Right cardiac atrium (tissue), 5 donors: Measurements from ENCODE around the gene CAMKMT. TPM values are rescaled to one million over a fixed set of nuclear protein-coding genes. Genes with fewer than 3 reads are reported as not detected.

Experiments used
- ATAC-seq, 2 donors: fragments of 200-7000 bp; cut with Tn5 transposase; one replicate each; pipeline versions ENCODE4 v1.8.0 to v1.9.1; 2020; ENCODE audit warnings: moderate library complexity in 2 of 2, mild to moderate bottlenecking in 1 of 2
- DNase-seq, 3 donors: peaks; one replicate each; pipeline ENCODE4 v3.0.0-alpha.2; 2020
- H3K27ac ChIP-seq: one replicate; pipeline ENCODE4 v1.5.1; 2013; ENCODE audit warnings: mild to moderate bottlenecking, low read length, control low read depth, moderate library complexity
- H3K27me3 ChIP-seq: one replicate; pipeline ENCODE4 v1.6.1; 2013; ENCODE audit not compliant: control insufficient read depth, insufficient read depth
- H3K4me1 ChIP-seq: one replicate; pipeline ENCODE4 v1.6.1; 2013; ENCODE audit warnings: low read length; ENCODE audit not compliant: control insufficient read depth, insufficient read depth
- H3K4me3 ChIP-seq: one replicate; pipeline ENCODE4 v1.5.1; 2013; ENCODE audit warnings: low read length, control low read depth
- H3K9me3 ChIP-seq: one replicate; pipeline ENCODE4 v1.6.1; 2013; ENCODE audit warnings: low read length; ENCODE audit not compliant: control insufficient read depth
- whole genome bisulfite sequencing: extraction: QIAGEN DNeasy Blood & Tissue Kit; methylation state at CpG from one replicate; pipeline ENCODE4 v1.1.7; 2013; 5-methylcytosine and 5-hydroxymethylcytosine counted together
- intact Hi-C, 4 donors: fragments of 100-400 bp; cut with DNase I; formaldehyde crosslinking; loops; one replicate each; pipeline versions ENCODE4 v1.11.0 to v1.14.0; 2022 to 2023
- polyA plus RNA-seq: library from polyadenylated mRNA; stranded (reverse); fragments of 200-250 nt; gene quantifications from one replicate; pipeline ENCODE4 v1.2.3, GENCODE V29; 2013
- total RNA-seq, 4 donors: library from RNA; stranded (reverse); fragmentation: NEBNext Ultra II Directional; extraction: Animal tissue kit (Norgen Biotek cat#: 25700); gene quantifications; one replicate each; pipeline ENCODE4 v1.2.1, GENCODE V29; 2021
- donor health status: healthy with polysubstance abuse.
- donor health status: DM: no; HTN: yes; CAD: no.
- donor health status: DM: no; HTN: no; CAD: no.
- donor health status: DM: no; HTN: yes; CAD: no; lungs with severe emphysema.
- donor health status: DM: yes; HTN: yes; CAD: no.

The CAMKMT gene
- total and polyA plus RNA-seq, 5 donors = 4.6 to 6.3 (median 5.5) TPM

DNA sequence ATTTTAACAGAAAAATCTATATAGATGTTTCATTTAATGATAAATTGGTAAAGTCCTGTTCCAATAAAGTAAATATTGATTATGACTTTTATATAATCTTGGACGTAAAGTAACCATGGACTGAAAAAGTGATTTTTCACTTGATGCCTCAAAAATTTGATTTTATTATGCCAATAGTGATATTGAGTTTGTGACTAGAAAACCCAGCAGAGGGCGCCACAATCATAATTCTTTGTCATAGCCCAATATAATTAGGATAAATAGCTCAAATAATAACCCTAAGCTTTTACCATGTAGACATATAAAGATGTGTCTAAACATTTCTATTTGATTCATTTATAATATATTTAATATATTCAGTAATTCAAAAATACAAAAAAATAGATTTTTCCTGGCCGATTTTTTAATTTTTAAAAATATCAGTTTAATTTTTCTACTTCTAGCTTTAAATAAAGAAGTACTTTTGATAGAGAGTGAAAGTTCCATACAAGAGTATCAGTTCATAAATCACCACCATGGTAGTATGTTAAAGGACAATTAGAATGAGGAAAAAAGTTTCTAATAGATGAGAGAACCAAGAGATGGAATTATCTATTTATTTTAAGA lies 30.7 kb downstream of the CAMKMT start:
- ATAC-seq (no peak), DNase-seq (peak in 2 of 3 donors; percentile 33 to 60)
- H3K9me3 ChIP-seq = no peaks in the 10 kb centered on the region
- intact Hi-C loops = loop anchor here in 2 of 4 donors (10.0 kb wide), 1 partner anchor 562 kb away; no protein-coding TSS in a partner anchor
- H3K27ac ChIP-seq = no peak overlapping the region
- WGBS = 53% methylated on average over 3 of the region's 3 CpGs
- no peak overlapping the region for H3K4me3 ChIP-seq
- H3K27me3 ChIP-seq = no peaks in the 10 kb centered on the region
- H3K4me1 ChIP-seq = no peaks in the 10 kb centered on the region

DNA sequence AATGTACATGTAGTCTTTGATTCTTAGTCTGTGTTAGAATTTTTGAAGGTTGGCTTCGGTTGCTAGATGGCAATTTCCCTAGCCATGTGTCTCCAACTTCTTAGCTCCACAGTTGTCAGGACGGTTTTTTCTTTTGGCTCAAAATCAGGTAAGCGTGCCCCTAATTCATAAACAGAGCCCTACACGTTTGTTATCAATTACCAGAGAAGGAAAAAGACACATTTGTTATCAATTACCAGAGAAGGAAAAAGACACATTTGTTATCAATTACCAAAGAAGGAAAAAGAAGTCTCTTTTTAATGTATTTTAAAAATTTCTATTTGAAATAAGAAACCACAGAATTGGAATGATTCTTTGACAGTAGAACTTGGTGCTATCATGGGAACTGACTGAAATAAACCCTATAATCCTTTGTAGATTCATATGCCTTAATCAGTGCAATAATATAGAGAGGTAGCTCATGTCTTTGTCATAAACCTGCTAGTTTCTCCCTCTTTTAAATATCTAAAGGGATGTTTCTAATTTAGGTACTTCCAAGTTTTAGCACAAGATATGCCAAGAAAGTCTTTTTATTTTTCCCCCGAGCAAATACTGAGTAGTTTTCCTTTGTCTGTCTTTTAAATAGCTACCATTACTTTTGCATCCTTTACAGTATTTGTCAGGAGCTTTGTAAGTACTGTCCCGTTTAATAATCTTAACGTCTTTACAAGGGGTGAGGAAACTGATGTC lies 35.9 kb downstream of the CAMKMT start:
- Histone ChIP-seq H3K9me3 (no peaks in the 10 kb centered on the region), H3K4me3 (no peak overlapping the region), H3K27ac (no peak overlapping the region), H3K27me3 (no peaks in the 10 kb centered on the region), H3K4me1 (no peaks in the 10 kb centered on the region)
- ATAC-seq = no peak
- no peak for DNase-seq
- intact Hi-C loops = loop anchor here in 2 of 4 donors (10.0 kb wide), 1 partner anchor 557 kb away; no protein-coding TSS in a partner anchor
- WGBS = 46% methylated on average over 7 of the region's 7 CpGs

DNA sequence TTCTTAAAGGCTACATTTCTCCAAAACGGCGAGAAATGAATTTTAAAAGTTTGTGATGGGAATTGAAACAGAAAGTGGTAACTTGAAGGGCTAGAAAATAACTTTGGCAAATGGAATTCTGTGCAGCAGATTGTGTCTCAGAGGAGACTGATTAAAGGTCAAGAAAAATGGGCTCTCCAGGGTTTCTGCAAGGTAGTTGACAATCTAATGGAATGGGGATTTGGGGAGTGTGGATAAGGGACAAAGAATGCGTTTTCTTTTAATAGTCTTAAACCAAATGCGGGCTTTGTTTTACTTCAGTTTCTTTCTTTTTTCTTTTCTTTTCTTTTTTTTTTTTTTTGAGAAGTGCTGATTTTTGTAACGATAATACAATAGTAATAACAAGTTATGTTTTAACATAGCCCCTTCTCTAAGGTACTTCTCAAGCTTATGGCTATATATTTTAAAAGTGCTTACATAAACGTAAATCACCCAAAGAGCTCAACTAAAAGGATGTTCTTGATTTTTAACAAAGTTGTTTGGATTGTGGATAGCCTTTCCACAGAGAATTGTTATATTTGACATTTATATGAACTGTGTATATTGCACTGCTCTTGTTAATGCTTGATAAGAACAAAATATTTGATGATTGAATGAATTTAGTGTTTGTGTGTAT lies 36.6 kb downstream of the CAMKMT start:
- DNase-seq = no peak
- no peak for ATAC-seq
- H3K4me3 ChIP-seq = no peak overlapping the region
- WGBS = 82% methylated on average over 6 of the region's 6 CpGs
- intact Hi-C loops = loop anchor here in 2 of 4 donors (10.0 kb wide), 1 partner anchor 556 kb away; no protein-coding TSS in a partner anchor
- H3K4me1 ChIP-seq = no peaks in the 10 kb centered on the region
- no peak overlapping the region for H3K27ac ChIP-seq
- no peaks in the 10 kb centered on the region for H3K27me3 ChIP-seq
- H3K9me3 ChIP-seq = no peaks in the 10 kb centered on the region

DNA sequence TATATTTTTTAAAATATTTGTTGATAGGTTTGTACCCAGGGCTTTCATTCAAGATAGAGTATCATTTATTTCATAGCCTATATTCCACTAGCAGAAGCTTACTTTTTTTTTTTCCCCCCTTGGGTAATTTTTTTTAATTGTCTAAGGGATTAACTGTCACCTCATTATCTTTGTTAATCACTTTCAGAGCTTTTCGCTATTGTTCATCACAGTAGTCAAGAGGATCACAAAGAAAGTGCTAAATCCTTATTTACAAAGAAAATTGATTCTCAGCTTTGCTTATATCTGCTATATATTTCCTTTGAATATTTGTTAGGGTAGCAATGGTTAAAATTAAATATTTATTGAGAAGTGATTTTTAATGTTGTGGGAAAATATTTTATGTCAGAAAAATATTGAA lies 59.0 kb downstream of the CAMKMT start:
- Histone ChIP-seq H3K27me3 (no peaks in the 10 kb centered on the region), H3K4me1 (no peaks in the 10 kb centered on the region), H3K4me3 (no peak overlapping the region), H3K9me3 (no peaks in the 10 kb centered on the region), H3K27ac (no peak overlapping the region)
- intact Hi-C loops = no loop called here
- DNase-seq (no peak), ATAC-seq (no peak)
- 97% methylated on average over 1 of the region's 1 CpG for WGBS

DNA sequence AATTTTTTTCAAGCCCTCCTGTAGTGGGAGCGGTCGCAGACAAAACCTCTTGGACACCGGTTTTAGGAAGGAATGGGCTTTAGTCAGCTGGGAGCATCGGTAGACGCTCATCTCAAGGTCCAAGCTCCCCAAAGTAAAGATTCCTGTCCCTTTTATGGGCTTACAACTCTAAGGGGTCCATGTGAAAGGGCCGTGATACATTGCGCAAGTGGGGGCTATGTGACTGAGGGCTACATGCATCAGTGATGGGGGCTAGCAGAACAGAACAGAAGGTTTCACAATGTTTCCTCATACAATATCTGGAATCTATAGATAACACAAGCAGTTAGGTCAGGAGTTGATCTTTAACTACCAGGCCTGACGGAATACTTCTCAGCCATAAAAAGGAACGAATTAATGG lies 62.5 kb downstream of the CAMKMT start:
- intact Hi-C loops = no loop called here
- H3K27ac ChIP-seq = no peak overlapping the region
- no peaks in the 10 kb centered on the region for H3K27me3 ChIP-seq
- H3K4me3 ChIP-seq = no peak overlapping the region
- ATAC-seq = no peak
- H3K9me3 ChIP-seq = no peaks in the 10 kb centered on the region
- 95% methylated on average over 9 of the region's 9 CpGs for WGBS
- DNase-seq = no peak
- H3K4me1 ChIP-seq = no peaks in the 10 kb centered on the region

DNA sequence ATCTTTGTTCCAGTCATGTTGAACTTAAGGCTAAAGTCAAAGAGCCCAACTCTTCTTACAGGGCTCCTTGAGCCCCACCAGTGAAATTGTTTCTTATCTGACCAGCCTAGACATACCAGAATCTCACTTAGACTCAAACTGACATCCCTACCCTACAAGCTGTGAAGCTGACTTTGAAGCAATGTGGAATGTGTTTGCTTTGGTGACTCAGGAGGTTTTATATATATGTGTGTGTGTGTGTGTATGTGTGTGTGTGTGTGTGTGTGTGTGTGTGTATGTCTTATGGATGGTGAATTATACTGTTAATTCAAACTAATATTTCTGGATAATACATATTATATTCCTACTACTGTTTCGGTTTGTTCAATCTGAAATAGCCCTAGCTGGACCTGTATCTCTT lies 67.3 kb downstream of the CAMKMT start:
- intact Hi-C loops = no loop called here
- DNase-seq (no peak), ATAC-seq (no peak)
- peaks cover 2% of the 10 kb centered on the region for H3K4me1 ChIP-seq
- WGBS = 98% methylated on average over 1 of the region's 1 CpG
- H3K27ac ChIP-seq = no peak overlapping the region
- no peaks in the 10 kb centered on the region for H3K9me3 ChIP-seq
- H3K4me3 ChIP-seq = no peak overlapping the region
- H3K27me3 ChIP-seq = no peaks in the 10 kb centered on the region

DNA sequence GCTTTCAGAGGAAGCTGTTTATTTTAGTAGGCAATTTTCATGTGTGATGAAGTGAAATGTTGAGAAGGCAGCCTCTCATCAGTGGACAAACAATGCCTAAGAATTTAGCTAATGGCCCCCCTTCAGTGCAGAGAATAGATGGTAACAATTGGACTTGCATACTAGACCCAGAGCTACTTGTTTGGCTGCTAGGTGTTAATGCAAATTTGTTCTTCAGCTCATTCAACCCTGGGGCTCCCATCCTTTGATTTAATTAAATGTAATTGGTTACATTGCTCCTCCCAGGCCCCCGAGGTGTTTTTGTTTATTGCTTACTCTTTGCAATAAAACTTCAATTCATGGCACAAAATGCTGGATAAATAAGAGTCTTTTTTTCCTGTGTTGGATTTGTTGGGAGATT lies 68.6 kb downstream of the CAMKMT start:
- H3K9me3 ChIP-seq = no peaks in the 10 kb centered on the region
- intact Hi-C loops = no loop called here
- 65% methylated on average over 1 of the region's 1 CpG for WGBS

DNA sequence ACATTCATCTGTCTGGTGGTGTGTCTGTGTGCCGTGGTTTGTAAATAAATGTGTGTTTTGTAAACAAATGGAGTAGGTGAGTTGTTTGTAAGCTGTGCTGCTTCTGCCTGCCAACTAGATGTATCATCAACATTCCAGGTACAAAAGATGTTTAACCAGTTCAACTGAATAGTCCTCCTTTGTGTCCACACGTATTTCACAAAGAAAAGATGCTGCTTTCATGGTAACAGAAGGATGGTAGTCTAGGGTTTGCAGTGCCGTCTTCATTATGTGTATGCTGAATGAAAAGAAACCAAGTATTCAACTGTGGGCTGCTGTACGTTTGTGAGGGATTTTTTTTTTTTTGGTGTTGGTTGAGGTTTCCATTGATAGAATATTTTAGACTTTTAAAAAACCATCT lies 72.1 kb downstream of the CAMKMT start:
- no peak for DNase-seq
- Histone ChIP-seq H3K27me3 (no peaks in the 10 kb centered on the region), H3K4me1 (peaks cover 2% of the 10 kb centered on the region), H3K4me3 (no peak overlapping the region), H3K9me3 (no peaks in the 10 kb centered on the region), H3K27ac (no peak overlapping the region)
- WGBS = 79% methylated on average over 4 of the region's 4 CpGs
- intact Hi-C loops = no loop called here
- ATAC-seq = no peak

More for the DNA sequence above, 68.6 kb downstream of the CAMKMT start:
- DNase-seq (no peak), ATAC-seq (no peak)
- no peak overlapping the region for H3K27ac ChIP-seq
- H3K27me3 ChIP-seq = no peaks in the 10 kb centered on the region
- no peak overlapping the region for H3K4me3 ChIP-seq
- H3K4me1 ChIP-seq = peaks cover 2% of the 10 kb centered on the region

DNA sequence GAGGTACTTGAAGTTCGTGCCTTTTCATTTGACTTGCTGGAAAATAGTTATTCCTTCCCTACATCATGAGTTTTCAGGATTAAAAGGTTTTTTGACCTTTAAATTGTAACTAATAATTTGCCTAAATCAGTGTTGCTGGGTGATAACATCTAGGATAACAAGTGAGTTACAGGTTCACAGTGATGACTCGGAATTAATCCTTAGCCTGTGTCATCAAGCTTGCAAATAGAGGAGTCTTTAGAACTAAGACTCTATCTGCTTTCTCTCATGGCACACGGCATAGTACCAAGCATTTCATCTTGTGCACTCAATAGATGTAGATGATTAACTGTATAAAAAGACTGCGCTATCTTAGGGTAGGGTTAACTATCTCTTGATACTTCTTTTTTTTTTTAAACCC lies 79.5 kb downstream of the CAMKMT start:
- no peaks in the 10 kb centered on the region for H3K9me3 ChIP-seq
- 93% methylated on average over 4 of the region's 4 CpGs for WGBS
- intact Hi-C loops = no loop called here
- no peak overlapping the region for H3K4me3 ChIP-seq
- H3K27me3 ChIP-seq = no peaks in the 10 kb centered on the region
- H3K4me1 ChIP-seq = no peaks in the 10 kb centered on the region
- no peak for ATAC-seq
- H3K27ac ChIP-seq = no peak overlapping the region
- DNase-seq = no peak

DNA sequence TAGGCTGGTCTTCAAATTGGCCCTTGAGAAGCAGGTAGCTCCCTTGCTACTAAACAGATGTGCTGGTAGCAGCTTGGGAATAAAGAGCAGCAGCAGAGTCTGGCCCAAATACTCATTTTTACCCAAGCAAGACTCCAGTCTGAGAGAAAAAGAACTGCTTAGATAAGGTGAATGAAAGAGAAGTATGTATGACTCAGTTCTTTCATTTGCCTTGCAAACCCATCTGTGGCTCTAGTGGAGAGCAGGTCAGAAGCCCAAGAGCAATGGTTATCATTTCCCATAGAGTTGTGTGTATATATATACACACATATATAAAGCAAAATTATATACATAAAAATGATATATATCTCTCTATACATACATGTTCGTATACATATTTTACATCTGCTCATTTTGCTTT lies 80.3 kb downstream of the CAMKMT start:
- intact Hi-C loops = no loop called here
- 98% methylated on average over 1 of the region's 1 CpG for WGBS
- Histone ChIP-seq H3K27me3 (no peaks in the 10 kb centered on the region), H3K4me1 (no peaks in the 10 kb centered on the region), H3K4me3 (no peak overlapping the region), H3K9me3 (no peaks in the 10 kb centered on the region), H3K27ac (no peak overlapping the region)
- no peak for DNase-seq
- no peak for ATAC-seq

DNA sequence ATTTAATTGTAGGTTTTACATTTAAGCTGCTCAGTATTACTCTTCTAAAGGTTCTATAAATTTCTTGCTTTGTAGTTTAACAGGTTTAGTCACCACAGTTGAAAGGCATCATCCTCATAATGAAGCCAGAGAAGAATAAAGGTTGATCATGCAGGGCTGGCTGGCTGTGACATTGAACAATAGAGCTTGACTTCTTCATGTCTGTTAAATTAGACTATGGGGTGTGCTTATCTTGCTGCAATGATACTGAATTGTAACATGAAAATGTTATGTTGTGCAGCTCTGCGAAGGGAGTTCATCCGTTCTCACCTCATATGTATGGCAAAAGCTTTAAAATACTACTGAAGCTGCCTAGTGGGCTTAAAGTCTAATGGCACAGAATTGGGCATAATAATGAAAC lies 81.8 kb downstream of the CAMKMT start:
- intact Hi-C loops = no loop called here
- ATAC-seq = no peak
- Histone ChIP-seq H3K27me3 (no peaks in the 10 kb centered on the region), H3K9me3 (no peaks in the 10 kb centered on the region), H3K4me3 (no peak overlapping the region), H3K4me1 (no peaks in the 10 kb centered on the region), H3K27ac (no peak overlapping the region)
- no peak for DNase-seq
- 99% methylated on average over 2 of the region's 2 CpGs for WGBS
